MCF 10A (cell line): Measurements from ENCODE around the gene TUBGCP2. TPM values are rescaled to one million over a fixed set of nuclear protein-coding genes. Genes with fewer than 3 reads are reported as not detected.

Experiments used
- BruUV-seq: library from RNA; stranded (reverse); fragments of 400-500 nt; replicated peaks from 2 replicates; lab custom pipeline; 2021; lab: Mats Ljungman, UMichigan
- CTCF ChIA-PET: fragments of 300-600 bp; sonication (Branson Sonifier 250); formaldehyde crosslinking; extraction: SDS; loops from one replicate; lab custom pipeline; 2021; ENCODE audit warnings: antibody characterized with exemption, inconsistent platforms; lab: Yijun Ruan, JAX
- POLR2A ChIA-PET: fragments of 300-600, 350-650 bp; sonication (Branson Sonifier 250); formaldehyde crosslinking; extraction: SDS; loops from one replicate; lab custom pipeline; 2020; ENCODE audit warnings: antibody characterized with exemption, inconsistent platforms; lab: Yijun Ruan, JAX
- DNase-seq: peaks from one replicate; pipeline ENCODE4 v3.0.0-alpha.2; 2018; ENCODE audit not compliant: unreplicated experiment
- H3K27ac Mint-ChIP-seq: one replicate; pipeline ENCODE4 v1.8.0; 2022; ENCODE audit warnings: mild to moderate bottlenecking, low read depth, mixed read lengths; ENCODE audit not compliant: unreplicated experiment
- H3K27me3 Mint-ChIP-seq: one replicate; pipeline ENCODE4 v1.8.0; 2022; ENCODE audit warnings: mixed read lengths; ENCODE audit not compliant: insufficient read depth, unreplicated experiment
- H3K36me3 Mint-ChIP-seq: one replicate; pipeline ENCODE4 v1.8.0; 2022; ENCODE audit warnings: mild to moderate bottlenecking, moderate library complexity, mixed read lengths; ENCODE audit not compliant: insufficient read depth, unreplicated experiment
- H3K4me1 Mint-ChIP-seq: one replicate; pipeline ENCODE4 v1.8.0; 2022; ENCODE audit warnings: mixed read lengths; ENCODE audit not compliant: insufficient read depth, unreplicated experiment
- H3K4me3 Mint-ChIP-seq: one replicate; pipeline ENCODE4 v1.8.0; 2022; ENCODE audit warnings: mild to moderate bottlenecking, moderate library complexity, mixed read lengths; ENCODE audit not compliant: unreplicated experiment
- H3K9me3 Mint-ChIP-seq: one replicate; pipeline ENCODE4 v1.8.0; 2022; ENCODE audit warnings: mixed read lengths; ENCODE audit not compliant: unreplicated experiment
- CTCF ChIP-seq: fragments of 200-600 bp; IDR thresholded peaks from one replicate; pipeline ENCODE4 v1.8.0; 2022; ENCODE audit warnings: antibody characterized with exemption, mild to moderate bottlenecking; ENCODE audit not compliant: unreplicated experiment
- intact Hi-C: fragments of 100-400 bp; cut with micrococcal nuclease; formaldehyde crosslinking; loops from 2 replicates; pipeline ENCODE4 v1.14.1; 2022
- total RNA-seq: library from RNA; stranded (reverse); gene quantifications from 2 replicates; pipeline ENCODE4 v1.2.3, GENCODE V29; 2022

Gene TUBGCP2
- total RNA-seq, 1 experiment from 2014 or later, result 95.9 TPM

- no peaks in the 10 kb centered on the region for H3K9me3 Mint-ChIP-seq
- POLR2A ChIA-PET, result interaction anchor here (1.0 to 1.3 kb wide), 2 partner anchors 16 to 45 kb away, joined by 3 to 6 read pairs; no protein-coding TSS in a partner anchor
- no peak for DNase-seq
These were observed 46.0 kb downstream of the TUBGCP2 start for GRCh38 chr10:133262696-133263095.

DNA sequence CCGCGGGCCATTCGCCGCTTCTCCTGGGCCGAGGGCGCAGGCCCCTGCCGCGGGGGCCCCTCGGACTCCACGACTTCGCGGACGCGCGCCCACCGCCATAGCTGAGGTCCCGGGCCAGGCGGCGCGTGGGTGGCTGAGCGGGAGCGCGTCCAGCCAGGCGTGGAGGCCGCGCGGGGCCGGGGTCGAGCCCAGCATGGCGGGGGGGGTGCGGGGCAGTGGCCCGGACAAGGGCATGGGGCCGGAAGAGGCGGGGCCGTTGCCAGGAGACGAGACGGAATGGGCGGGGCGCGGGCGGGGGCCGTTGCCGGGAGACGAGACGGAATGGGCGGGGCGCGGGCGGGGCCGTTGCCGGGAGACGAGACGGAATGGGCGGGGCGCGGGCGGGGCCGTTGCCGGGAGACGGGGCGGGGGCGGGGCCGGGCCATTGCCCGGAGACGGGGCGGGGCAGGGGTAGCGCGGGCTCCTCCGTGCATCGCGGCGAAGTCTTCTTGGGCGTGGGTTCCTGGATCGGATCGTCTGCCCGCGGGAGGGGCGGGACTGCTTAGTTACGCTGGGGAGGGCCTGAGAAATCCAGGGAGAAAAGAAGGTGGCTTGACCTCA is 46.8 kb downstream of the TUBGCP2 start:
- CTCF ChIA-PET, result interaction anchor here (0.6 kb wide), 1 partner anchor 55 kb away, joined by 3 read pairs; no protein-coding TSS in a partner anchor
- peaks cover 6% of the 10 kb centered on the region for H3K36me3 Mint-ChIP-seq
- H3K27ac Mint-ChIP-seq, result peak overlapping the region; percentile 67
- peak overlapping the region; percentile 68 for H3K4me3 Mint-ChIP-seq
- no peaks in the 10 kb centered on the region for H3K27me3 Mint-ChIP-seq
- POLR2A ChIA-PET, result interaction anchor here (0.9 to 1.2 kb wide), 4 partner anchors 13 to 358 kb away, joined by 4 to 5 read pairs (median 4); no protein-coding TSS in a partner anchor
- no TSS peak for BruUV-seq
- DNase-seq, result peak; percentile 66
- no peaks in the 10 kb centered on the region for H3K9me3 Mint-ChIP-seq
- intact Hi-C loops, result no loop called here
- no peak for TF ChIP-seq CTCF
- peaks cover 44% of the 10 kb centered on the region for H3K4me1 Mint-ChIP-seq

More at GRCh38 chr10:133262696-133263095, 46.0 kb downstream of the TUBGCP2 start:
- CTCF ChIA-PET, result interaction anchor here (0.6 to 2.0 kb wide), 4 partner anchors 16 to 419 kb away, joined by 3 to 12 read pairs (median 3); no protein-coding TSS in a partner anchor
- intact Hi-C loops, result no loop called here
- Mint-ChIP-seq H3K36me3 (peaks cover 6% of the 10 kb centered on the region), H3K27ac (no peak overlapping the region), H3K4me3 (no peak overlapping the region), H3K27me3 (no peaks in the 10 kb centered on the region), H3K4me1 (peaks cover 39% of the 10 kb centered on the region)
- no TSS peak for BruUV-seq
- TF ChIP-seq CTCF, result no peak

GRCh38 chr10:133260895-133261725 is 47.6 kb downstream of the TUBGCP2 start:
- no peak for TF ChIP-seq CTCF
- ChIA-PET CTCF (interaction anchor here (0.6 kb wide), 1 partner anchor 54 kb away, joined by 3 read pairs; no protein-coding TSS in a partner anchor), POLR2A (interaction anchor here (0.9 to 1.3 kb wide), 5 partner anchors 14 to 357 kb away, joined by 4 to 5 read pairs (median 4); no protein-coding TSS in a partner anchor)
- H3K27me3 Mint-ChIP-seq, result no peaks in the 10 kb centered on the region
- H3K4me3 Mint-ChIP-seq, result peak overlapping the region; percentile 68
- peaks cover 44% of the 10 kb centered on the region for H3K4me1 Mint-ChIP-seq
- H3K36me3 Mint-ChIP-seq, result peaks cover 6% of the 10 kb centered on the region
- DNase-seq, result peak; percentile 47
- H3K27ac Mint-ChIP-seq, result peak overlapping the region; percentile 67
- intact Hi-C loops, result no loop called here
- H3K9me3 Mint-ChIP-seq, result no peaks in the 10 kb centered on the region
- BruUV-seq, result no TSS peak
